GM21360 (cell line): Measurements from ENCODE around the gene SORCS2.

Experiments
- ATAC-seq: cut with Tn5 transposase; IDR thresholded peaks from one replicate; pipeline ENCODE4 v1.9.1; 2021; ENCODE audit warnings: mild to moderate bottlenecking, moderate library complexity; ENCODE audit not compliant: unreplicated experiment

Gene SORCS2

DNA sequence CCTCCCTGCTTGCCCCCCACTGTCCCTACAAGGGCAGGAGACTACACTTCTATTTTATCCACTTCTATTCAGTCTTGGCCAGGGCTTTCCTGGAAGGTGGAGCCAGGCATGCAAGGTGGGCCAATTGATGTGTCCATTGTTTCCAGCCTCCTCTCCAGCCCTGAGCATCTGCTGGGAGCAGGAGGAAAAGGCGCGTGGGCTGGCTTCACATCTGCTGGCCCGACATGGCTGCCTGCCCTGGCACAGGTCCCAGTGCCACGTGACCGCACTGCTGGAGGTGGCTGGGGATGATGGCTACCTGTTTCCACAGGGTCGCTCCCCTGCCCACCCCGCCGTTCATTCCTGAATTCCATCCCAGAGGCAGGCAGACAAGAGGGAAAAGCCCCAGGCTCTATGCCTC lies 499.6 kb downstream of the SORCS2 start:
- ATAC-seq = no peak

DNA sequence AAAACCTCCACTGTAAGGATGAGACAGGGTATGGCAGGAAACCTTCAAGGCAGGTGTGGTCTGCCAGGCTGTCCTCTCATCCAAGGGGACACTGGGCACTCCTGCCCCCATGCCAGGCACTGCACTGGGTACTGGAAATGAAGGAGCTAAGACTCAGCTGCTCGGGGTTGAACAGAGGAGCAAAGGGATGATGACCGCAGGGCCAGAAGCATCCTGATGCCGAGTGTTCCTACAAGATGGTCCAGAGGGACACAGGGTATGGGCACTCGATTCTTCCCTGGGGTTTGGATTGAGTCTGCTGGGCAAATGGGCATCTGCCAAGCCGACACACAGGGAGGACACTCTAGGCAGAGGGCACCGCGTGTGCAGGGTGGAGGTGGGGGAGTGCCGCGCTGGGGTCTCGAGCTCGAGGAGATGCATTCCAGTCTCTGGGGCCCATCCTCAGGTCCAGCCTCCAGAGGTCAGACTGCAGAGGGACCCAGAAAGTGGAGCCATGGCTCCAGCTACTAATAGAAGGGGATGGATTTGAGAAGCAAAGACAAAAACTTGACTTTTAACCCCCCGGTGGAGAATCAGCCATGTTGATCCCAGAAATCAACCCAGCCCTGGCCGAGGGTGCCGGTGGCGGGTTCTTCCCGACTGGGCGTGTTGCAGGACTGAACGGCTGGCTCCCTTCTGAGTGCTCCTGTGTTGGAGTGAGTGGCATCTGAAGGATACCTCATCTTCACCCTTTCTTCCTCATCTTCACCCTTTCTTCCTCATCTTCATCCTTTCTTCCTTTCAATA lies 500.3 kb downstream of the SORCS2 start:
- ATAC-seq = no peak

DNA sequence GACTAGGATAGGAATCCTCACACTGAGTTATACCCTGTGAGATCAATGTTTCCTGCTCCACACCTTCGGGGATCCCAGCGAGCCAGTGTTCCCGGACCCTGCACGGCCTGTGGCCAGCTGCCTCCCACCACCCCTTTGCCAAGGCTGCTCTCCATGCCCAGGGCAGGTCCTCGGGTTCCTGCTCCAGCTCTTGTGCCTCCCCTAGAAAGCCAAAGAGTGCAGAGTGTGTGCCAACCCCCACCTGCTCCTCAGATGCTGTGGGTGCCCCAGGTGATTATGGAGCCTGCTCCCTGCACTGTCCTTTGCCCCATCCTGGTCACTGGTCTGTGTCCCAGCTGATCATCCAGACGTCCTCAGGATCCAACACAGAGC lies 500.9 kb downstream of the SORCS2 start:
- no peak for ATAC-seq

DNA sequence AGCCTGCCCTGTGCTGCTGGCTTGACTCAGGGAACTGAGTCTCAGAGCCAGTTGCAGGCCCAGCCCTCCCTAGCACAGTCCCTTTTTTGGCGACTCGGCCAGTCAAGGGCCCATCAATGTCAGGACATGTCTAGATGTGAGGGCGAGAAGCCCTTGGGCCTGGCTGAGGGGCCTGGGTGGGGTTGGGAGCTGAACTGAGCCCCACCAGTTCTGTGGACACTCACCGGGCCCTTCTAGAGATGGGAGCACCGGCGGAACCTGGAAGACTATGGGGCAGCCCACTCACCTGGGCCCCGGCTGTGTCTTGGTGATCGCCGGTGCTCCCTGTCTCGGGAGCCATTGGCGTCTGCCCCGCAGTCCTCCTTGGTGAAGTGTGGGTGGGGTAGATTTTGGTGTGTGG lies 501.4 kb downstream of the SORCS2 start:
- ATAC-seq = no peak

DNA sequence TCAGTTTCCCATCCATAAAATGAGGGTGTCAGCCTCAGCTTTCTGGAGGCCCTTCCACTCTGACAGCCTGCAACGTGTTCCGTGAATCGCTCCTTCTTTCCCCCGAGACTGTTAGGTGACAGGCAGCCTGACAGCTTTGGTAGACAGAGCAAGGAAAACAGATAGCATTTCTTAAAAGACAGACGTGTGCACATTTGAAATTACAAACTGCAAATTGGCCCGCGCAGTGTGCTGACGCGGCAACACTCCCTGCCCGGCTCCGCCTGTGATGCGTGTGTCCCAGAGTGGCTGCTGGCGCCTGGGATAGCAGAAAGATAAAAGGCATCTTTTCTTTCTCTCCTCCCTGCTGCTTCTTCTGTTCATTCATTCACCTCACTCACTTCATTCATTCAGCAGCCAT lies 502.0 kb downstream of the SORCS2 start:
- ATAC-seq = no peak

DNA sequence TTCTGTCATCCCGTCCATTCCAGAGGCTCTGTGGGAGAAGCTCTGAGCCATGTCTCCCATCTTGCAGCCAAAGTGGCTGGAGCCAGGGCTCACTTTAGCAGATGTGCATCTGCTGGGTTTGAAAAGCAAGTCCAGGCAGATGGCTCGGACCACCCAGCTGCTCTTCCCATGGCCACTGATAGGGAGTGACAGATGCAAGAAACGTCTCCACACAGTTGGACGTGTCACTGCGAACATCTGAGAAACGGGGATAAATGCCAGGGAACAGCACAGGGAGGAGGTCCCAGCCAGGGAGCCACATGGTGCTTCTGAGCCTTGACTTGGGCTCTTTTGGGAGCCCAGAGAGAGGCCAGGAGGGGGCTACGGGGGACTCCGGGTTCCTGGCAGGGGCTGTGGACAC lies 505.0 kb downstream of the SORCS2 start:
- no peak for ATAC-seq

DNA sequence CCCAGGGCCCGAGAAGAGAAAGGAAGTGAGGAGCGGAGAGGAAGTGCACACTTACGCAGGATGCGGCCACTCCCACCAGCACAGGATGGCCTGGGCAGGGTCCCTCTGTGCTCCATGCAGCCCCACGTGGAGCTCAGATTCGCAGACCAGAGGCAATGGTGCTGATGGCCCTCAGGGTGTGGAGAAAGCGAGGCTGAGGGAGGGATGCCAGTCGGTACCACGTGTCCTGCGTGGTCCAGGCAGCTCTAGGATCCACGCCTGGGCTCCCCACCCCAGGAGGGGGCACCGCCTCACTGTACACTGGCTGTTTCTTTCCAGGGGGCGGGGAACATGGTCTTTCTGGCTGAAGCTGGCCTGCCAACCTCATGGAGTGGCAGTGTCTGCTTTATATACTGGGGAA lies 505.5 kb downstream of the SORCS2 start:
- ATAC-seq = no peak

DNA sequence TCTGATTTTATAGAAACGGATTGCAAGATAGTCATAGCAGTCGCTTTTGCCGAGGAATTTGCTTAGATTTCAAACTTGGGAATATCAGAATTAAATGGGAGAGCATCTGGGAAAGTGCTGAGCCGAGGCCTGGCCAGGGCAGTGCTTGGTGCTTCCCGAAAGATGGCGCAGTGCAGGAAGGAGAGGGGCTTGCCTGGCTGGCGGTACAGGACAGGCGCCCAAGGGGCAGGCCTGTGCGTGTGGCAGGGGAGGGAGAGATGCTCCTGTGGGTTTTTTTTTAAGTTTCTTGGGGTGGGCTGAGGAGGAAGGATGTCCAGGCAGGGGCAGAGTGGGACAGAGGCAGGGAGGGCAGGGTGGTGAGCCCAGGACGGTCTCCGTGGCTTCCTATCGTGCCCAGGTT lies 506.2 kb downstream of the SORCS2 start:
- no peak for ATAC-seq

DNA sequence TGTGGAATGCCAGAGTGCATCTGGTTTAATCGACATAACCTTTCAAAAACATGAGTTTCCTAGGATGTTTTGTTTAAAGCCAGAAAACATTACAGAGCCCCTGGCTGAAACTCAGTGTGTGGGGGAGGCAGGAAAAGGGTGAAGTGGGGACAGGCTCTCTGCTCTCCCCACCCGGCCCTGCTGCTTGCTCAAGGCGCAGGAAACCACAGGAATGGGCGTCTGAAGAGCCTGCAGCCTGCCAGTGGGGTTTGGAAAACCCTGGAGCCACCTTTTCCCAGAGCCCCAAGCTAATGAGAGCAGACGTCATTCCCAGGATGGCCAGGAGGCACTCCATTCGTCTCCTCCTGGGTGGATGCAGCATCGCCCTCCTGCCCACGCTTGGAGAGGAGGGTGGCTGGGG lies 506.7 kb downstream of the SORCS2 start:
- ATAC-seq = no peak

DNA sequence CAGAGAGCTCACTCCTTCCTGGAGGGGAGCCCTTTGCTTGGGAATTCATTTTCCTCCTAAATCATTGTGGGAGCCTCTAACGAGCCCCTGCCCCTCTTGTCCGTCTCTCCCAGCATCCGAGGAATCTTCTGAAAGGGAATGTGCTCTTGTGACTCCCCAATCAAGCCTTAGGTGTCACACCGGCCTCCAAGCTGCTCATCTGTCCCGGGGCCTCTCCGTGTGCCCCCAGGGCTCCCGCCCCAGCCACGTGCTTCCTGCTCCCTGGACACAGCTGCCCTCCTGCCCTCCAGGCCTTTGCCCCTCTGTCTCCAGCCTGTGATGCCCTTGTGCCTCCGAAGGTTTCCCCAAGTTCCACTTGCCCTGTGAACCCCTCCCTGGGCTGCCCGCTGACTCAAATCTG lies 507.5 kb downstream of the SORCS2 start:
- no peak for ATAC-seq

DNA sequence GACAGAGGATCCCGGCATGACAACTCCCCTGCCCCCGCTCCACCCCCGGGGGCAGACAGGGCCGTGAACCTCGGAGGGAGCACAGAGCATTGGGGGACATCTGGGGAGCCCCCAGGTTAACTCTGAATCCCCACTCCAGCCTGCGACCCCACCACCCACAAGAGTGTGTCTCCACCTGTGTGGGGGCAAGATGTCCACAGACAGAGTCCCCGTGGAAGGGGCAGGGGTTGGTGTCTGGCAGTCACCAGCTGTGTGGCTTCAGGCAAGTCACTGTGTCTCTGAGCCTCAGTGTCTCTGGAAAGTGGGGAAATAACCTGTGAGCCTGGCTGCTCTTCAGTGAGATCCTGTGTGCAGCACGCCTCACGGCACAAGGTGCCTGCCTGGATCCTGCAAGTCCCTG lies 508.3 kb downstream of the SORCS2 start:
- no peak for ATAC-seq

DNA sequence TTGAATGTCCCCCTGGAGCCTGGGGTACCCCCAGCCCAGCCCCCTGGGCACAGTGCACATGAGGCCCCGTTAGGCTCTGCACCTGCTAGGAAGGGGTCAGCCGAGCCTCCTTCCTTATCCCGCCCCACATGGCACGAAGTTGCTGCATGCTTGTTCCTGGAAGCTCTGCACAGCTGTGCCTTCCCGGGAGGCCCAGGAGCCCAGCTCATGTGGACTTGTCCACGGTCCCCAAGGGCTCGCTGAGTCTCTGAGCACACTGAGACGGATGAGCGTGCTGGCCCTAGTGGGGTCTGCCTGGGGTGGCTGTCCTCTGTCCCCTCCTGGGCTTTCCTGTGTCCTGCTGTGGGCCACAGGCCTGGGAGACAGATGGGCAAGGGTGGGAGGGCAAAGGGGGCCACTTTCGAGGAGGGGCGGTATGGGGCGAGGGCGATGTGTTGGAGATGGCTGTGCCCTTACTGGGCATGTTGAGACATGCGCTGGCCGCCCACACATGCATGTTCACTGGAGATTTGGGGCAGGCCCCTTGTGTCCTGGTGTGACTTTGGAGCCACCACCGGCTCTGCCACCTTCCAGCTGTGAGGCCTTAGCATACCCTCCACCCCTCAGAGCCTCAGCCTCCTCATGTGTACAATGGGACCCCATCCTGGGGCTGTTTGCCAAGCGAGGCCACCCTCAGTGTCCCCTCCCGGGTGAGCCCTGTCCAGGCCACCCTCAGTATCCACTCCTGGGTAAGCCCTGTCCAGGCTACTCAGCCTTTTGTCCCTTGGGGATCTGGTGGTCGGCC lies 509.7 kb downstream of the SORCS2 start:
- ATAC-seq = no peak

DNA sequence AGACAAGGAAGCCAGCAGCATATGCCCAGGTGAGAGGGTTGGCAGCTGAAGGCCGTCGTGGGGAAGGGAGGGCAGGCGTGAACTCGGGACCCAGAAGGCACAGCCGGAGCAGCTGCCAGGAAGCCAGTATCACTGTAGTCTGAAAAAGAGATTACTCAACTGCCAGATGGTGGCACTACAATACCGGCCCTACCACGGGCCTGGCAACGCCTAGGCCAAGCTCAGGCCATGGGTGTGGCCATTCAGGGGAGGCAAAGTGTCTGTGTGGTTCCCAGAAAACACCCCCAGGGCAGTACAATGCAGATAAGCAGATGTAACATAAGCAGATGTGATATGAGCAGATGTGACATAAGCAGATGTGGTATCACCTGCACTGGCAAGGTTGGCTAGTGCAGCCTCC lies 511.4 kb downstream of the SORCS2 start:
- no peak for ATAC-seq

DNA sequence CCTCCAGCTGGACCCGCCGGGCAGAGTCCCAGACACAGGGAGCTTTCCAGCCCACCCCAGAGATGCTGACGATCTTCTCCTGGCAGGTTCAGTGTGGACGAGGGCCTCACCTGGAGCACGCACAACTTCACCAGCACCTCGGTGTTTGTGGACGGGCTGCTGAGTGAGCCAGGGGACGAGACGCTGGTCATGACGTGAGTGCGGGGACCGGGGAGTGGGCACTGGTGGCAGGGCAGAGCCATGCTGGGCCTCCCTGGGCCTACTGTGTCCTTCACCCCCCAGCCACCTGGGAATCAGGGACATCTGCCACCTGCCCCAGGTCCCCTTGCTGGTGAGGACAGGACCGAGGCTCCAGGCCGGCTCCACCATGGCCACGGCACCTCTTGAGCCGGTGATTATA lies 511.8 kb downstream of the SORCS2 start:
- no peak for ATAC-seq

DNA sequence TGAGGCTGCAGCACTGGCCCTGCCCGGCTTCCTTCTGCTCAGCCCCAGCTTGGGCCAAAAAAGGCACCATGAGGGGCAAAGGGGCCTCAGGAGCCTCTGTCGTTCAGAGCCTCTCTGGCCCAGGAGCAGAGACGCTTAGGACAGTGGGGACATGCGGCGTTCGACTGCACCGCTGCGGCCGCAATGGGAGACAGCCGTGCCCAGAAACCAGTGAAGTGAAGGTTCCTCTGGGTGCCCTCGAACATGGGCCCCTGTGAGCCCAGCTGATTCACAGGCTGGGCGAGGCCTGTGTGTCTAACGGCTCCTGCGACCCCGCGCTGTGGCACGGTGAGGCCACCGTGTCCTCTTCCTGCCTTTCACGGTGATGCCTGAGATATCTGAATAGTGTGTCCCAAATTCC lies 512.3 kb downstream of the SORCS2 start:
- ATAC-seq = no peak

DNA sequence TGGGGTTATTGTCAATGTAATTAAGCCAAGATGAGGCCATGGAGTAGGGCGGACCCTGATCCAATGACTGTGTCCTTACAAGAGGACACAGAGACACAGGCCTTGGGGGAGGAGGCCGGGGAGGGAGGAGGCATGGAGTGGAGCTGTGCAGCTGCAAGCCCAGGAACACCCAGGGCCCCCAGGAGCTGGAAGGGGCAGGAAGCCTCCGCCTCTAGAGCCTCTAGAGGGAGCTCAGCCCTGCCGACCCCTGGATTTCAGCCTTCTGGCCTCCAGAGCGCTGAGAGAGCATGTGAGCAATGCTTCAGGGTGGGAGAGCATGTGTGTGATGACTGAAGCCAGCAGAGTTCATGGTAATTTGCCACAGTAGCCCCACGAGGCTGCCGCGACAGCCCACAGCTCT lies 512.7 kb downstream of the SORCS2 start:
- no peak for ATAC-seq

DNA sequence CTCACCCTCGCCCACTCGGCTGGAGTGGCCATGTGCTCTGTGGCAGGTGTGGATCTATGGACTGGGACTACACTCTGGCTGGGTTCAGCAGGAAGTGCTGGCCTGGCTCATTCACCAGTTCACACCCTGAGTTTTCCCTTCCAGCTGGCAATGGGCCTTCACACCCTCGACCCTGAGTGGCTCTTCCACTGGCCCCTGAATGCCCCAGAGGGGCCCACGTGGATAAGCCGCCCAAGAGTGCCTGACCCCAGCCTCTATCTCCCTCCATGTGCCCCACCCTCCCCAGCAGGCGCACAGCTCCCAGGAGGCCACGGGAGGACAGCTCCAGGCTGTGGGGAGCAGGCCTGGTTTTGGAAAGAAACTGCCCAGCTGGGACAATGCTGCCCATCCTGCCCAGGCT lies 513.3 kb downstream of the SORCS2 start:
- no peak for ATAC-seq

DNA sequence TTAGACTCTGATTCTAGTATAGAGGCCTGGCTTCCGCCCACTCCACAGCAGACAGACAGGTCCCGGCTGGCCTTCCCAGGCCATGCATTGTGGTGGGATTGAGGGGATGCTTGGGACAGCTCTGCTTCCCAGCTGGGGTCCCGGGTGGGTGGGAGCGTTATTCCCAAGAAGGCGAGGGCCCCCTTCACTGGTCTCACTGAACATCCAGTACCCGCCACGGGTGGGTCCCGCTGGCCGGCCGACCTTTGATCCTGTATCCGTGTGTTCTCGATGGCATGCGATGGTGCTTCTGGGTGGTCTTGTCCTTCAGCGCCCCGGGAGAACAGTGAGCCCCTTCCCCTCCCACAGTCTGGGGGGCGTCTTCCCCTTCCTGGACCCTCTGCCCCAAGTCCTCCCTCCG lies 515.9 kb downstream of the SORCS2 start:
- ATAC-seq = no peak

DNA sequence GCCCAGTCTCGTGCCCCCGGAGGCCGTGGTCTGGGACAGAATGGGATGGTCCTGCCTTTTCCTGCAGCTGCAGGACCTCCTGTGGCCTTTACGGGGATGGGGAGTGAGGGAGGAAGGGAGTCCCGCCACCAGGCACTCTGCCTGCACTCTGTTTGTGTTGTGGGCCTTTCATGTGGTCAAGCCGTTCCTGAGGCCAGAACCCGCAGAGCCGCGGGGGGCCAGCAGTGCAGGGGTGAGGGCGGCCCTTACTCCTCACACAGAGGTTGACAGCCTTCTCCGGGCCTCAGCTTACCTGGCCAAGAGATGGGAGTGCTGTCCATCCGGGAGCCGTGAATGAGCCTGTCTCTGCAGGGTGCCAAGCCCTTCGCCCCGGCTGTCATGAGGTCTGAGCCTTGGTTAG lies 516.6 kb downstream of the SORCS2 start:
- ATAC-seq = no peak

DNA sequence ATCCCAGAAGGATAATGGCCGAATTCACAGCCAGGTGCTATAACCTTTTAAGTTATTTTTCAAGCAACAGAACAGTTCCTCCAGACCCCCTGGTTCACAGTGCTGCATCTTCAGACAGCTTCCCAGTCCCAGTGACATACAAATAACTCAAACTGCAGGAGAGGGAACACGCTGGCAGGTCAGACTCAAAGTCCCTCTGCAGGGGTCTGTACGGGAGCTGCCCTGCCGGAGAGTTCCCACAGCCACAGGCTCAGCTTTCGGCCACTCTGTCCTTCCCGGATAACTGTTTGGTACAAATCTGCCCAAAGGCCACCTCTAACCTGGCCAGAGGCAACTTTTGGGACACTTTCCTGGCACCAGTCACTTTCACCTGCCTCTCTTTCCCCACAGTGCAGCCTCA lies 517.1 kb downstream of the SORCS2 start:
- no peak for ATAC-seq

DNA sequence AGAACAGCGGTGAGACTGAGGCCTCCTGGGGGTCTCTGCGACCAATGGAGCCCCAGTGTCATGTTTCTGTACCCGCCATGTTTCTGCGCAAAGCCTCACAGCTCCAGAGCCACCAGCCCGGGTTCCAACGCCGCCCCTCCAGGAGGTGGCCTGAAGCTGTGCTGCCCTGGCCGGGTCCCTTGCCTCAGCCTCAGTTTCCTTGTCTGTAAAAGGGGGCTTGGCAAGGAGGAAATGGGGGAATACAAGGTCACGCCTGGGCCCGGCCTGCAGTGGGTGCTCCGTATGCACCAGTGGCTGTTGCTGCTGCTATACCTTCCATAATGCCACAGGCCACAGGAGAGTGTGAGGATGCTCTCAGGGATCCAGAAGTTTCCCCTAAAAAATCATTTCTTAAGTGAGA lies 517.8 kb downstream of the SORCS2 start:
- no peak for ATAC-seq

DNA sequence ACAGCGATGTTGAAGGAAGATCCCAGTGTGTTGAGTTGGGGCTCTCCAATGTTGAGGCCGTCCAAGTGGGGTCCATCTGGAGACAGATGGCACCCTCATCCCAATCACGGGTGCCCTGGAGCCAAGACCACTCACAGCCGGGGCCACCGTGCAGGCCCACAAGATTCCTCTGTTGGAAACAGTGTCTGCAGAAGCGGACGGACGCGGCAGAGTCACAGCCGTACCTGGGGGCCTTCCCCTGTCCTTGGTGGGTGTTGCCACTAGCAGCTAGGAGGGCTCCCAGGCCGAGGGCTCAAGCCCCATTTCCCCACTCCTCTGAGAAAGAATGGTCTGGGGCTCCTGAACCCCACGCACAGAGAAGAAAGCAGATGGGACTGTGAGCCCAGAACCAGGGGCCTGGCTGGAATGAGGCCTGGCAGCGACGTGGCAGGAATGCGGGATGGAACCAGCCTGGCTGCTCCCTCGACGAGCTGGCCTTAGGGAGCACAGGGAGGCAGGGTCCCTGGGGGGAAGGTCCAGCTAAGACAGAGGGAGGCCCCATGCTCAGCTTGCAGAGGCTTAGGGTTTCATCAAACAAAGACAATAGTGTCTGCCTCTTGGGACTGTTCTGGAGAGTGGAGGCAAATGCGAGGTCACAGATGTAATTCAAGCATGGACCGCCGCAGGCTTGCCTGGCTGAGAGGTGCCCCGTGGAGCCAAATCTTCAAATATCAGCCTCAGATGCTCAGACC lies 518.4 kb downstream of the SORCS2 start:
- no peak for ATAC-seq
